ENCODE measurements around the gene PTPRT.

PTPRT gene

DNA sequence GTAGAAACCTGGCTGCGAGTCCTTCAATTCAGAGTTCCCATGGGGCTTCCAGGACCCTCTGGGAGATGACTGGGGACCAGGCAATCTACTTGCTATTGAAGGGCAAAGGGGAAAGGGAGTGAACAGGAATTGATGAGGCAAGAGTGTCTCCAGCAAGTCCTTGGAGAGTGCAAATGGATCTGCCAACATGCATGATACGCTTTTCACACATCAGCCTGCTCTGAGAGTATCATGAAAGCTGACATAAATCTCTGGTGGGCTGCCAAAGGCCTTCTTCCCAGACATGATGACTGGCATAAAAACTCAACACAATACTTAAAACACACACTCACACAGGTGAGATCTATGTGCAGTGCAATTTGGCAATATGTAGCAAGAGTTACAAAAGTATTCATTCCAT lies 759.1 kb downstream of the PTPRT start:
- H3K4me3 ChIP-seq (ENCODE audit: low read depth in 1 of 2, low read length in 2 of 2), result no peak overlapping the region
- no peaks in the 10 kb centered on the region for H3K27me3 ChIP-seq (ENCODE audit: insufficient read depth, low read length, poor library complexity)
- DNase-seq (no peak), ATAC-seq (ENCODE audit: insufficient read depth, low read depth) (no peak)
- no peak overlapping the region for H3K4me2 ChIP-seq (ENCODE audit: insufficient read depth, low read length)
- H2AFZ ChIP-seq (ENCODE audit: low read depth, low read length), result no peak overlapping the region
- no peak overlapping the region for H3K27ac ChIP-seq (ENCODE audit: low read length)
- no peaks in the 10 kb centered on the region for H3K9me3 ChIP-seq (ENCODE audit: insufficient read depth, low read length, severe bottlenecking)
- no peaks in the 10 kb centered on the region for H3K4me1 ChIP-seq (ENCODE audit: insufficient read depth, low read length)
- H4K20me1 ChIP-seq (ENCODE audit: insufficient read depth, low read length), result no peaks in the 10 kb centered on the region; the same call in 1 of the 2 replicates
- TF ChIP-seq, protein P1, sequence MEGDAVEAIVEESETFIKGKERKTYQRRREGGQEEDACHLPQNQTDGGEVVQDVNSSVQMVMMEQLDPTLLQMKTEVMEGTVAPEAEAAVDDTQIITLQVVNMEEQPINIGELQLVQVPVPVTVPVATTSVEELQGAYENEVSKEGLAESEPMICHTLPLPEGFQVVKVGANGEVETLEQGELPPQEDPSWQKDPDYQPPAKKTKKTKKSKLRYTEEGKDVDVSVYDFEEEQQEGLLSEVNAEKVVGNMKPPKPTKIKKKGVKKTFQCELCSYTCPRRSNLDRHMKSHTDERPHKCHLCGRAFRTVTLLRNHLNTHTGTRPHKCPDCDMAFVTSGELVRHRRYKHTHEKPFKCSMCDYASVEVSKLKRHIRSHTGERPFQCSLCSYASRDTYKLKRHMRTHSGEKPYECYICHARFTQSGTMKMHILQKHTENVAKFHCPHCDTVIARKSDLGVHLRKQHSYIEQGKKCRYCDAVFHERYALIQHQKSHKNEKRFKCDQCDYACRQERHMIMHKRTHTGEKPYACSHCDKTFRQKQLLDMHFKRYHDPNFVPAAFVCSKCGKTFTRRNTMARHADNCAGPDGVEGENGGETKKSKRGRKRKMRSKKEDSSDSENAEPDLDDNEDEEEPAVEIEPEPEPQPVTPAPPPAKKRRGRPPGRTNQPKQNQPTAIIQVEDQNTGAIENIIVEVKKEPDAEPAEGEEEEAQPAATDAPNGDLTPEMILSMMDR (IDR thresholded peaks at IDR 0.05; ENCODE audit: borderline replicate concordance, extremely low read depth, low read length, poor library complexity, severe bottlenecking), result no peak
- TF ChIP-seq EZH2 (IDR thresholded peaks at IDR 0.05; ENCODE audit: borderline replicate concordance, low read depth, low read length, severe bottlenecking), result no peak
- no peaks in the 10 kb centered on the region for H3K36me3 ChIP-seq (ENCODE audit: insufficient read depth, low read length)
- H3K79me2 ChIP-seq (ENCODE audit: insufficient read depth, low read length), result no peaks in the 10 kb centered on the region
- no peak overlapping the region for H3K9ac ChIP-seq (ENCODE audit: low read depth, low read length)

DNA sequence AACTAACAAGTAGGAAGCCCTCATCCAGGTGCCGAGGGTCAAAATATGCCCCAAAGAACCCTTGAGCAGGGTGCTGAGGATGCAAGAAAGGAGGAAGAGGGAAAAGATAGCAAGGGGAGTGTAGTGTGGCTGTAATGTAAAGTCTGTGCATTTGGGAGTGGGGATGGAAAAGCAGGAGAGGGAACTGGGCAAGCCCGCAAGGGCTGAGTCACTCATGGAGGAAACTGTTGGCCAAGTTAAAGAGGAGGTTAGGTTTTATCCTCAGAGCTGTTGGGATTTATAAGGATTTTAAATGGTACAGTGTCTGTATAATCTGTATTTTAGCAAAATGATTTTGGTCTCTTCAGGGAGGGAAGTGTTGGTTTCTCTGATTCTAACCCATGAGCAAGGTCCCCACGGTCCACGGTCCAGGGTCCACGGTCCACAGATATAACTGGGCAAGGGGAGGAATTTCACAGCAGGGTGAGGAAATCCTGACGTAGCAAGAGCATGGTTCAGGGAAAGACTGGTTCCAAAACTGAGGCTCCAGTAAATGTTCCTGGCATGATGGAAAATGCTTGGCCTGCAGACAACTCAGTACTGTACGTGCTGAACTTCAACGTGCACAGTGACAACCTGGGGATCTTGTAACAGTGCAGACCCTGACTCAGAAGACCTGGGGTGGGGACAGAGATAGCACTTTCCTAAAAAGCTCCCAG lies 759.8 kb downstream of the PTPRT start:
- Histone ChIP-seq H2AFZ (ENCODE audit: low read depth, low read length) (no peak overlapping the region), H3K79me2 (ENCODE audit: insufficient read depth, low read length) (no peaks in the 10 kb centered on the region), H4K20me1 (ENCODE audit: insufficient read depth, low read length) (no peaks in the 10 kb centered on the region; the same call in 1 of the 2 replicates), H3K27ac (ENCODE audit: low read length) (no peak overlapping the region), H3K36me3 (ENCODE audit: insufficient read depth, low read length) (no peaks in the 10 kb centered on the region), H3K9me3 (ENCODE audit: insufficient read depth, low read length, severe bottlenecking) (no peaks in the 10 kb centered on the region), H3K4me2 (ENCODE audit: insufficient read depth, low read length) (no peak overlapping the region), H3K9ac (ENCODE audit: low read depth, low read length) (no peak overlapping the region), H3K4me3 (ENCODE audit: low read depth in 1 of 2, low read length in 2 of 2) (no peak overlapping the region), H3K4me1 (ENCODE audit: insufficient read depth, low read length) (no peaks in the 10 kb centered on the region), H3K27me3 (ENCODE audit: insufficient read depth, low read length, poor library complexity) (no peaks in the 10 kb centered on the region)
- TF ChIP-seq, protein P1 (IDR thresholded peaks at IDR 0.05; ENCODE audit: borderline replicate concordance, extremely low read depth, low read length, poor library complexity, severe bottlenecking), result no peak
- TF ChIP-seq EZH2 (IDR thresholded peaks at IDR 0.05; ENCODE audit: borderline replicate concordance, low read depth, low read length, severe bottlenecking), result no peak
- DNase-seq, result no peak
- ATAC-seq (ENCODE audit: insufficient read depth, low read depth), result no peak

DNA sequence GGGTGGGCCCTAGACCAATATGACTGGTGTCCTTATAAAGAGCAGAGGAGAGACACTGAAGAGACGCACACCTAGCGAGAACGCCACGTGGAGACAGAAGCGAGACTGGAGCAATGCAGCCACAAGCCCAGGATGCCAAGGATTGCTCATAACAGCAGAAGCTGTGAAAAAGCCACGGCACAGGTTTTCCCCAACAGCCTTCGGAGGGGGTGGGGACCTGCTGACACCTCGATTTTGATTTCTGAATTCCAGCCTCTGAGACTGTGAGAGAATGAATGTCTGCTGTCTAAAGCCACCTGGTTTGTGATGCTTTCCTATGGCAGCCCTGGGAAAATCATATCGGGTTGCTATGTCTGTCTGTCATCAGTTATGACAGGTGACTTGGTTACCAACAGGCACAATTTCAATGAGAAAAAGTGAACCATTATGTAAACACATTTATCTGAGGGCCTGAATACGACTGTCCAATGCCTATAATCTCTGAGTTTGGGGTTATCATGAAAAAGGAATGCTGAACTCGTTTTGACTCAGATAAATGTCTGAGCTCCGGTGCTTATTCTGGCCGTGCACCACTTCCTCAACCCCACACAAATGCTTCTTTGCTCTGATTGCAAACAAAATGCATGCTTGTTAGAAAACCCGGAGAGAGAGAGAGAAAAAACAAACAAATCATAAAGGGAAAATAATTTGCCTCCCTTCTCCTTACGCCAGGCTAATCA lies 769.7 kb downstream of the PTPRT start:
- ATAC-seq (ENCODE audit: insufficient read depth, low read depth), result no peak

More for the DNA sequence above, 769.7 kb downstream of the PTPRT start:
- Histone ChIP-seq H3K9ac (ENCODE audit: low read depth, low read length) (no peak overlapping the region), H3K79me2 (ENCODE audit: insufficient read depth, low read length) (no peaks in the 10 kb centered on the region), H3K4me1 (ENCODE audit: insufficient read depth, low read length) (no peaks in the 10 kb centered on the region), H3K27ac (ENCODE audit: low read length) (no peak overlapping the region), H3K4me3 (ENCODE audit: low read depth in 1 of 2, low read length in 2 of 2) (no peak overlapping the region), H3K36me3 (ENCODE audit: insufficient read depth, low read length) (no peaks in the 10 kb centered on the region), H3K27me3 (ENCODE audit: insufficient read depth, low read length, poor library complexity) (peaks cover 10% of the 10 kb centered on the region), H2AFZ (ENCODE audit: low read depth, low read length) (no peak overlapping the region), H3K9me3 (ENCODE audit: insufficient read depth, low read length, severe bottlenecking) (no peaks in the 10 kb centered on the region), H4K20me1 (ENCODE audit: insufficient read depth, low read length) (no peaks in the 10 kb centered on the region), H3K4me2 (ENCODE audit: insufficient read depth, low read length) (no peak overlapping the region)
- TF ChIP-seq EZH2 (IDR thresholded peaks at IDR 0.05; ENCODE audit: borderline replicate concordance, low read depth, low read length, severe bottlenecking), result no peak
- TF ChIP-seq, protein P1 (IDR thresholded peaks at IDR 0.05; ENCODE audit: borderline replicate concordance, extremely low read depth, low read length, poor library complexity, severe bottlenecking), result no peak
- DNase-seq, result no peak
